Measurements from ENCODE around the gene CHKA.

Gene CHKA

DNA sequence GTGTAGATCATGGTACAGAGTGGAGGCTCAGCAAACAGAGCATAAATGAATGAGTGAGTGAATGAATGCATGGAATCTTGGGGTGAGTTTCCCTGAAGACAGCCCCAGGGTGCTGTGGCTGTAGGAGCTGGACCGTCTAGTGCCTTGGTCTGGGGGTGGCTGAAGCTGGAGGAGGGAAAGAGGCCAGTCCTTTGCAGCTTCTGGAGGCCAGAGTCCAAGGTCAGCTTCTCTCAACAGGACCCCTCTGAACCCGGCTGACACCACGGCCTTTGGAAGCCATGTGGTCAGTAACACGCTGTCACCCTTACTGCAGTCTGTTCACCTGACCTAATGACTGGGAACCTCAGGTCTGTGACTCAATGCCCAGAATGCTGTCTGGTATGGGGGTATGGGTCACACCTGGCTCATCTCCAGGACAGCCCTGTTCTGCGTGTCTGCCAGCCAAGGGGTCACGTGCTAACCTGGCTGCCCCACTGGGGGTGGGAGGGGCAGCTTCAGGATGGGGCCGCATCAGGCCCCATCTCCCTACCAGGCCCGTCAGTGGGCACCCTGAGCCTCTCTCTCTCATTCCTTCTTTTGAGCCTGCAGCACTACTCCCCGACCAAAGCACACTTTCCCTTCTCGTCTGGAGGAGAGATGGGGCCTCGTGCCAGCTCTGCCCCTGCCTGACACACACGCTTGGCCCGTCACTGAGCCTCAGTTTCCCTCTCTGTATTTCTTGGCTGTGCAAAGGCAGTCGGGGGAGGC, 24.1 kb upstream of the CHKA start:
- DNase-seq (ENCODE audit: low read depth, low spot score) = no peak
- H3K4me3 ChIP-seq (ENCODE audit: low read length) = no peak overlapping the region

DNA sequence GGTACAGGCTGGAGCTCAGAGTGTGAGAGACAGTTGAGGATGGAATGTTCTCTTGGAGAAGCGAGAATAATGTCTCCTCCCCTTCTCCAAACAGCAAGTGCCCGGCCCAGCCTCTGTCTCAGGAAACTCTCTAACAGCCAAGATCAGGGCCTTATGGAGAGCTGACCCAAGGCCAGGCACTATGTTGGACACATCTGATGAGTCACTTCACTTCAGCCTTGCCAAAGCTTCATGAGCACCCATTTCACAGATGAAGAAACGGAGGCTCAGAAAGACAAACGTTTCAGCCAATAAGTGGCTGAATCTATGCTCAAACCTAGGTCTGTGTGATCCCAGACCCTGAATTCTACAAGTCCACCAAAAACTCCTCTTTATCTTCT, 22.1 kb upstream of the CHKA start:
- no peak overlapping the region for H3K4me3 ChIP-seq (ENCODE audit: low read length)
- DNase-seq (ENCODE audit: low read depth, low spot score) = no peak

DNA sequence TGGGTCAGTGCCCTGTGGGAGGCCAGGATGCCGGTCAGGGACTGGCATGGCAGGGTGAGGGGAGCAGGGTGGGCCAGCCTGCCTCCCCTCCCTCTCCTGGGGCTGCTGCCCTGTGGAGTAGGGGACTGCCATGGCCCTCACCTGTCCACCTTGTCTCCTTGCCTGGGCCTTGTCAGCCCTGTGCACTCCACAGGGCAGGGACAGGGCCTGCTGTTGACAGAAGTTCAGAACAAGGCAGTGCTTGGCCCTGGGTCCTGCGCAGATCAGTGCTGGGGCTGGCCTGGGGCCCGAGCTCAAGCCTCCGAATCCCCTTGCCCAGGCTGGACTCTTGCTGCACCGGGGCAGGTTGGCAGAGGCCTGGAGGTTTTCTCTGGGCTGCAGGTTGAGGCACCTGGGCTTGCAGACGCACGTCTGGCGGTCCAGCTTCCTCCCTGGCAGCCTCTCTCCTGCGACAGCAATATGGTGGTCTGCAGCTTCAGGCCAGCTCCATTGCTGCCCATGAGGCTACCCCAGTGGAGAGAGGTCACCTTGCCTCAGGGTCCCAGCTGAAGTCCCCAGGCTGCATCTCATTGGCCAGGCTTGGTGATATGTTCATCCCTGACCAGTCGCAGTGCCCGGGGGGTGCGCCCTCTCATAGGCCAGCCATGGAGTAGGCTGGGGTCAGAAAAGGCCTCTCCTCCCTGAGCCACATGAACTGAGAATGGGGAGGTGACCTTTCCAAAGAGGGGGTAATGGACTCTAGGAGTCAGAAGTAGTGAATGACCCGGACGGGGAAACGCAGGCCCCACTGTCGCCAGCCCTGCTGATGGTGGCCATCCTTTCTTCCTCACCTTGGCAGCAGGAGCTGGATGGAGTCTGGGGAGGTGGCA, 21.5 kb upstream of the CHKA start:
- DNase-seq (ENCODE audit: low read depth, low spot score) = no peak
- H3K4me3 ChIP-seq (ENCODE audit: low read length) = peak overlapping the region; percentile 27

DNA sequence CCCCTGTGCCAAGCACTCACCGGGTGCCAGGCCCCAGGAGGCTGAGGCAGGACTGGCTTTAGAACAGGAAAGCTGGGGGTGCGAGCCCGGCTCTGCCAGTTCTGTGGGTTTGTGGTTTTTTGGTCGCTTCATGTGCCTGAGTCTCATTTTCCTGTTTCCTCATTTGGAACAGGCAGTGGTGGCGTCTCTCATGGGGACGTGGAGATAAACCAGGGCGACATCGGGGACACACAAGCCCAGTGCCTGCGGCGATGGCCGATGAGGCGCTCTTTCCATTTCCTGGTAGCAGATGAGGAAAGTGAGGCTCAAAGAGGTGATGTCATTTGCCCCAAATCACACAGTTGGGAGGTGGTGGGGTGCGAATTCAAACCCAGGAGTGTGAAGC, 20.8 kb upstream of the CHKA start:
- H3K4me3 ChIP-seq (ENCODE audit: low read length) = peak overlapping the region; percentile 27
- peak; percentile 81 for DNase-seq (ENCODE audit: low read depth, low spot score)

DNA sequence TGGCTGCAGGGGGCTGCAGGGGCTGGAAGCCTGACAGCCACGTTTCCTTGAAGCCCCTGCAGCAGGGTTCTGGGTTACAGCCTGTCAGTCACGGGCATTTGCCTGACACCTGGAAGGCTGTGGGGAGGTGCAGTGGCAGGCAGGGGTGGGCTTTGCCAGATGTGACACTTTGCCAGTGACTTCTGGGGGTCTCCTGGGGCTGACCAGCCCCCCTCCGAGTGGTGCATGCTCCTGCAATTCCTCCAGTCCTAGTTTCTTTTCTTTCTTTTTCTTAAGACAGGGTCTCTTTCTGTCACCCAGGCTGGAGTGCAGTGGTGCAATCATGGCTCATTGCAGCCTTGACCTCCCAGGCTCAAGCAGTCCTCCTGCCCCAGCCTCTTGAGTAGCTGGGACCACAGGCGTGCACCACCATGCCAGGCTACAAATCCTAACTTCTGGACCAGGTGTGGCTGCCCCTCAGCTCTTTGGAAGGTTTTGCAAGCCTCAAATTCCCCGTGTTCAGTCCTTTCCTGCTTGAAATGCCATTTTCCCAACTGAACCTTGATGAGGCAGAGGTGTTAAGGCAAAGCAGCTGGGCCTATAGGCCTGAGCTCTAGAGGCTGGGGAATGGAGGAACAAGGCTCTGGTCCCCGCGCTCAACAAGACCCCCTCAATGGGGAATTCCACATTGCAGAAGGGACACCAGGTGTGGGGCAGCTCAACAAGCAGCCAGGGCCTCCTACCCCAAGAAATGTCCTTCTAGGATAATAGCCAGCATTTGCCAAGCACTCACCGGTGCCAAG, 20.2 kb upstream of the CHKA start:
- H3K4me3 ChIP-seq (ENCODE audit: low read length) = no peak overlapping the region
- no peak for DNase-seq (ENCODE audit: low read depth, low spot score)

DNA sequence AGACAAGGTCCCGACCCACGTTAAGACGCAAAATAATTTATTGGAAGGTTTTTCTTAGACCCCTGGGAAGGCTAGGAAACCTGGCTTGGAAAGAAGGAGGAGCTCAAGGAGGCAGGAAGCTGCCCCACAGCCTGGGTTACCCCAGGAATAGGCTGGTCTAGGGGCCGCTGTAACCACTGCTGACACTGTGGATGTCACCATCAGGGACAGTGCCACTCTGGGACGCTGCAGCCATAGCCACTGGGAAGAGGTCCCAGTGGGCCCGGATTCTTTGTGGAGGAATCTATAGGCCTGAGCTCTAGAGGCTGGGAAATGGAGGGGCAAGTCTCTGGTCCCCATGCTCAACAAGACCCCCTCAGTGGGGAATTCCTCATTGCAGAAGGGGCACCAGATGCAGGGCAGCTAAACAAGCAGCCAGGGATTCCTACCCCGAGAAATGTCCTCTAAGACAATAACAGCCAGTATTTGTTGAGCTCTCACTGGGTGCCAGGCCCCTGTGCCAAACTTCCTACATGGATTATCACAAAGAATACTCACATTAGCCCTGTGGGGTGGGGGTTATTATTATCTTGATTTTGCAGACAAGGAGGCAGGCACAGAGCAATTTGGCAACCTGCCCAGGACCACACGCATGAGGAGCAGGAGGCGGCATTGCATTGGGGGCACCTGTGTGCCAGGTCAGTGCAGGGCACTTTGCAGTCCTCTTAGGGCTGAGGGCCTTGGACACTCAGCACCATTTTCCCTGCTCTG, 19.5 kb upstream of the CHKA start:
- peak; percentile 60 for DNase-seq (ENCODE audit: low read depth, low spot score)

GRCh38 chr11:68138237-68138636, 17.0 kb upstream of the CHKA start:
- no peak overlapping the region for H3K4me3 ChIP-seq (ENCODE audit: low read length)
- no peak for DNase-seq (ENCODE audit: low read depth, low spot score)

More for the DNA sequence above, 19.5 kb upstream of the CHKA start:
- H3K4me3 ChIP-seq (ENCODE audit: low read length) = no peak overlapping the region

GRCh38 chr11:68137833-68138232, 16.6 kb upstream of the CHKA start:
- DNase-seq (ENCODE audit: low read depth, low spot score) = no peak
- H3K4me3 ChIP-seq (ENCODE audit: low read length) = no peak overlapping the region

DNA sequence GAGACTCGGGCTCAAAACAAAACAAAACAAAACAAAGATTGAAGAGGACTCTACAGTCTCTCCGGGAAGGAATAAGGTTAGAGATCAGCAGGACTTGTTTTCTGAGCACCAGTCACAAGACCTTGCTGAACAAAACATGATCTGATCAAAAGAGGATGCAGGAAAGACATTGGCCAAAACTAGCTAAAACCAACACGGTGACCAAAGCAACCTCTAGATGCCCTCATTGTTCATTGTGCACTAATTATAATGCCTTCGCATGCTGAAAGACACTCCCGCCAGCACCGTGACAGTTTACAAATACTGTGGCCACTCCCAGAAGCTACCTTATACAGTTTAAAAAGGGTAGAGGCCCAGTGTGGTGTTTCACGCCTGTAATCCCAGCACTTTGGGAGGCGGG, 15.7 kb upstream of the CHKA start:
- DNase-seq (ENCODE audit: low read depth, low spot score) = no peak
- H3K4me3 ChIP-seq (ENCODE audit: low read length) = no peak overlapping the region

- DNase-seq (ENCODE audit: low read depth, low spot score) = no peak
- H3K4me3 ChIP-seq (ENCODE audit: low read length) = no peak overlapping the region
Measured at GRCh38 chr11:68135161-68135560, 14.0 kb upstream of the CHKA start.

DNA sequence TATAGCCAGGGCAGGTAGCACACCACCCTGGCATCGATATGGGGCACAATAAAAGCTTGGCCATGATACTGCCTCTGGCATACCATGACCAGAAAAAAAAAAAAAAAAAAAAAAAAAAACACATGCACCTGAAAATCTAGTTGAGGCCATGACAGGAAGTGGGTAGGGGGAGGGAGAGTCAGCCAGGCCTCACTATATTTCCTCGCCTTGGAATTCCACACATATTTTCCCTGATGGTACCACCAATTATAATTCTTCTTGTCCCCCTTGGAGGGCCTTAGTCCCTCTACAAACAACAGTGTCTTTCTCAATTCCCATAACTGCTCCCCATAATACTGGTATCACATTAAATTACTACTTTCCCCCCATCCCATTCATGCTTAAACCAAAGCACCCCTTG, 12.6 kb upstream of the CHKA start:
- H3K4me3 ChIP-seq (ENCODE audit: low read length) = no peak overlapping the region
- no peak for DNase-seq (ENCODE audit: low read depth, low spot score)

DNA sequence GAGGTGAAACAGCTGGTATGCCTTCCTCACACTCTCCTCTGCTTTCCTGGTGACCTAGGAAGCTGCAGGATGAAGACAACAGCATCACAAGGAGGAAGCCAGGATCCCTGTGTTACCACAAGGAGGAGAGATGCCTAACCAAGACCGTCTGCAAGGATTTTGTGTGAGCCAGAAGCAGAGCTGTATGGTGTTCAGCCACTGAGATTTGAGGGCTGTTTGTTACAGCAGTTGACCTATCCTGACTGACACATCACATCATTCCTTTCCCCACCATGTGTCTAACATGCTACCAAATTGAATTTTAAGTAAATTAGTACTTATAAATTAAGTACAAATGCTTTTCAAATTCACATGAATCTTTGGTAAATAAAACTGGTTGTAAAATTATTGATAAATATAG, 8.9 kb upstream of the CHKA start:
- DNase-seq (ENCODE audit: low read depth, low spot score) = no peak
- H3K4me3 ChIP-seq (ENCODE audit: low read length) = no peak overlapping the region

DNA sequence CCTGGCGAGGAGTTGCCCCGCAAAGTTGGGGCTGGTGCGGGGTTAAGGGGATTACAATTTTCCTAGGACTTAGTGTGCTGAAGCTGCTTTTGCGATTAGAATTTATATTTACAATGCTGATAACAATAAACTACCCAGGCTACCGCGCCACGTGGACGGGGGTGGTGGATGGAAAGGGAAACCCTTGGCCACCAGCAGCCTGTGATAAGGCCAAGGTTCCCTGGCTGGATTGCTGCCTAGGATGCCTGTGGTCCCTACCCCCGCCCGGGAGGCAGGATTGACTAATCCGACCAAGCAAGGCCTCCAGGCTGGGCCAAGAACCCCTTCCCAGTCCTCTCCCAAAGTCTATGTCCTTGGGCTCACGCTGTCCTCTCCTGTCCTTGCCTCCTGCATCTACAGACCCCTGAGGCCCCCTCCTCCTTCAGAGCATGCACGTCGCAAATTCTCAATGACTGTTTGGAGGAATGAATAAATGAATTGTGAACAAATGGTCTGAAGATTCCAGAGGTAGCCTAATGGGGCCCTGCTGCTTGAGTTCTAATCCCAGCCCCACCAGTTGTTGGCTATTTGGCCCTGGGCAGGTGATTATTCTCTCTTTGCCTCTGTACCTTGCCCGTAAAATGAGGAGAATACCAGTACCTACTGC, 7.6 kb upstream of the CHKA start:
- DNase-seq (ENCODE audit: low read depth, low spot score) = no peak
- no peak overlapping the region for H3K4me3 ChIP-seq (ENCODE audit: low read length)

DNA sequence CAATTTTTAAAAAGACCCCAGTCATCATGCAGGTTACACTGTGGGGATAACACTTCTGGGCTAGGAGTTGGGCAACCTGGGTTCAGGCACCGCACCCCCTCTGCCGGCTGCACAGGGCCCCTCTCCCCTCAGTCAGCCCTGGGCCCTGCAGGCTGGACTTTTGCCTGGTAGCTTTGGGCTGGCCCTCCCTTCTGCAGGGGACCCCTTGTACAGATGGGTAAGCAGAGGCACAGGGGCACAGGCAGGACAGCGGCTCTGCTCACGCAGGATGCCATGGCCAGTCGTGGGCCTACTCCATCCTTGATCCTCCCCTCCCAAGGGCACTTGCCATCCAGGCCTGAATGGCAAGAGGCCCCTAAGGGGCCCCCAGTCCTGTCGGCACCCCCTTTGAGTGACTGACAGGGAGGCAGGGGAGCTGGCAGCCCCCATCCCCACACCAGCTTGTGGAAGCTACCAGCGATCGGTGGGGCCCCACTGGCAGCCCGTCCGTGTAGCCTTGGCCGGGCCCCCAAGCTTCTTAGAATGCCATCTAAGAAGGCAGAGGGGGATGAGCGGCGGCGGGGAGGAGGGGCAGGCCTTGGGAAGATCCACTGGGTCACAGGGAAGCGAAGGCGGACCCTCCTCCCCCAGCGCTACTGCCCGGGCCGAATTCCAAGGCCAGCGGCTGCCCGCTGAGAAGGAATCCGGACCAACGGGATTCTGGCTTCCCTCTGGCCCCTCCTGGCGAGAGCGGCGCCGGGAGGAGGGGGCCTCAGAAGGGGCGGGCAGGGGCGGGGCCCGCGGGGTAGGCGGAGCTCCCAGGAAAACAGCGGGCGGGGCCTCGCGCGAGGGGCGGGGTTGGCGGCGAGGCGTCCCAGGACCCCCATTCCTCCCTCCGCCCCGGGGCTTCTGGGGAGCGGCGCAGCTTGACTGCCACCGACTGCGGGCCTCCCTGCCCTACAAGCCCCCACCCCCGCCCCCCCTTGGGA, 6.8 kb upstream of the CHKA start:
- no peak overlapping the region for H3K4me3 ChIP-seq (ENCODE audit: low read length)
- DNase-seq (ENCODE audit: low read depth, low spot score) = no peak

GRCh38 chr11:68125164-68125563, 4.0 kb upstream of the CHKA start:
- no peak for DNase-seq (ENCODE audit: low read depth, low spot score)
- no peak overlapping the region for H3K4me3 ChIP-seq (ENCODE audit: low read length)

DNA sequence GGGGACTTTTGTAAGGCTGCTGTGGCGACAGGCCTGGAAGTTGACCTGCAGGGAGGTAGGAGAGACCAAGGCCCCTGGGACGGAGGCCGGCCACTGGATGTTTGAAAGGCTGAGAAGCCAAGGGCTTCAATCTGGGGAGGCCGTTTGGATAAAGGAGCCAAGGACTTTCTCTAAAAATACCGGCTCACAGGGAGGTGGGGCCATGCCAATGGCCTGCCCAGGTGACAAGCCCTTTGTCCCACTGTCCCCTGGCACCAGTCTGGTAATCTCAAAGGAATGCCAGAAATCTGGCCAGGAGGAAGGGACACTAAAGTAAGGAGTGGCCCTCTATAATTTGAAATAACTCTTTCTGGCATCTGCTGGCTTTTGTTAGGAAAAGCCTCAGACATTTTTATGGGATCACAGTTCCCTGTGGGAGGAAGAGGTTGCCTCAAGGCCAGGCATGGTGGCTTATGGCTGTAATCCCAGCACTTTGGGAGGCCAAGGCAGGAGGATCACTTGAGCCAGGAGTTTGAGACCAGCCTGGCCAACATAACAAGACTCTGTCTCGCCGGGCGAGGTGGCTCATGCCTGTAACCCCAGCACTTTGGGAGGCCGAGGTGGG, 1.9 kb upstream of the CHKA start:
- DNase-seq (ENCODE audit: low read depth, low spot score) = no peak
- no peak overlapping the region for H3K4me3 ChIP-seq (ENCODE audit: low read length)
